Fibroblast of mammary gland (primary cell): ENCODE data around the gene DRGX.

ENCODE experiments used
- DNase-seq: peaks from one replicate; pipeline ENCODE4 v3.0.0-alpha.2; 2010; ENCODE audit warnings: low read depth
- H3K4me3 ChIP-seq: 2 replicates; pipeline ENCODE4 v1.5.1; 2011; ENCODE audit warnings: low read depth, mild to moderate bottlenecking, low read length, moderate library complexity; ENCODE audit not compliant: control insufficient read depth
- TF ChIP-seq, protein P1 (sequence below): conservative IDR thresholded peaks from 2 replicates; pipeline ENCODE4 v1.5.1; 2011; ENCODE audit warnings: low read depth, low read length, inconsistent platforms; ENCODE audit not compliant: control insufficient read depth, insufficient read depth

DRGX gene

GRCh38 chr10:49375611-49376010 lies 20.3 kb downstream of the DRGX start:
- H3K4me3 ChIP-seq: no peak overlapping the region
- no peak for DNase-seq
- TF ChIP-seq, protein P1, sequence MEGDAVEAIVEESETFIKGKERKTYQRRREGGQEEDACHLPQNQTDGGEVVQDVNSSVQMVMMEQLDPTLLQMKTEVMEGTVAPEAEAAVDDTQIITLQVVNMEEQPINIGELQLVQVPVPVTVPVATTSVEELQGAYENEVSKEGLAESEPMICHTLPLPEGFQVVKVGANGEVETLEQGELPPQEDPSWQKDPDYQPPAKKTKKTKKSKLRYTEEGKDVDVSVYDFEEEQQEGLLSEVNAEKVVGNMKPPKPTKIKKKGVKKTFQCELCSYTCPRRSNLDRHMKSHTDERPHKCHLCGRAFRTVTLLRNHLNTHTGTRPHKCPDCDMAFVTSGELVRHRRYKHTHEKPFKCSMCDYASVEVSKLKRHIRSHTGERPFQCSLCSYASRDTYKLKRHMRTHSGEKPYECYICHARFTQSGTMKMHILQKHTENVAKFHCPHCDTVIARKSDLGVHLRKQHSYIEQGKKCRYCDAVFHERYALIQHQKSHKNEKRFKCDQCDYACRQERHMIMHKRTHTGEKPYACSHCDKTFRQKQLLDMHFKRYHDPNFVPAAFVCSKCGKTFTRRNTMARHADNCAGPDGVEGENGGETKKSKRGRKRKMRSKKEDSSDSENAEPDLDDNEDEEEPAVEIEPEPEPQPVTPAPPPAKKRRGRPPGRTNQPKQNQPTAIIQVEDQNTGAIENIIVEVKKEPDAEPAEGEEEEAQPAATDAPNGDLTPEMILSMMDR: no peak

- TF ChIP-seq, protein P1: no peak
- H3K4me3 ChIP-seq: no peak overlapping the region
- DNase-seq: no peak
Measured at GRCh38 chr10:49374740-49375139, 21.1 kb downstream of the DRGX start.

- TF ChIP-seq, protein P1: no peak
- no peak overlapping the region for H3K4me3 ChIP-seq
- DNase-seq: no peak
Measured at GRCh38 chr10:49373361-49373760, 22.5 kb downstream of the DRGX start.

DNA sequence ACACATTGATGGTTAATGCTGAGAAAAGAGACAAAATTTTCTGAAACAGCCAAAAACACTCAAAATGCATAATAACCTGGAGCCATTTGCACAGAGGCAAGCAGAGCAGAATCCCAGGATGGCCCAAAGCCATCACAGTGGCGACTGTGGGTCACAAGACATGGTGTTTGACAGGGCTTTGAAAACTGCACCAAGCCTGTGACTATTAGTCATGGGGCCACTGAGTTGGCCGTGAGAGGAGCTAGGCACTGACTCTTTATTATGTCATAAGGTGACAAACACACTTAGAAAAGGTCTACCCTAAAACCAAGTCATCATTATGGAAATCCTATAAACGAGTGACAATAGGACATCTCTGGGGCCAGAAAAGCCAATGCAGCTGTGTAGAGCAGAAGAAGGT lies 23.9 kb downstream of the DRGX start:
- TF ChIP-seq, protein P1: no peak
- no peak overlapping the region for H3K4me3 ChIP-seq
- DNase-seq: no peak

- TF ChIP-seq, protein P1: no peak
- H3K4me3 ChIP-seq: no peak overlapping the region
- no peak for DNase-seq
Measured at GRCh38 chr10:49370326-49371100, 25.4 kb downstream of the DRGX start.

GRCh38 chr10:49369216-49370162 lies 26.4 kb downstream of the DRGX start:
- TF ChIP-seq, protein P1: no peak
- no peak overlapping the region for H3K4me3 ChIP-seq
- no peak for DNase-seq
